ENCODE results near the gene TTLL6.

The TTLL6 gene

GRCh38 chr17:48730240-48730550, 86.8 kb downstream of the TTLL6 start:
- Histone ChIP-seq H3K27me3 (ENCODE audit: insufficient read depth, insufficient read length) (peaks cover 99% of the 10 kb centered on the region), H3K36me3 (ENCODE audit: insufficient read depth, insufficient read length, low read length) (no peaks in the 10 kb centered on the region), H3K4me3 (ENCODE audit: insufficient read length, low read depth) (no peak overlapping the region), H3K9ac (ENCODE audit: insufficient read length, low read depth) (no peak overlapping the region), H3K9me3 (ENCODE audit: insufficient read depth, low read length) (no peaks in the 10 kb centered on the region), H3K4me1 (ENCODE audit: insufficient read depth, insufficient read length) (peaks cover 8% of the 10 kb centered on the region)
- no peak for DNase-seq (ENCODE audit: low read depth, low spot score)
- no peak for TF ChIP-seq SUZ12 (IDR thresholded peaks at IDR 0.05; ENCODE audit: extremely low read depth, insufficient read depth, insufficient read length)
- no peak for TF ChIP-seq YY1 (IDR thresholded peaks at IDR 0.05; ENCODE audit: insufficient read depth, insufficient read length)
- TF ChIP-seq ZNF274 (IDR thresholded peaks at IDR 0.05; ENCODE audit: low read depth, low read length), result no peak

DNA sequence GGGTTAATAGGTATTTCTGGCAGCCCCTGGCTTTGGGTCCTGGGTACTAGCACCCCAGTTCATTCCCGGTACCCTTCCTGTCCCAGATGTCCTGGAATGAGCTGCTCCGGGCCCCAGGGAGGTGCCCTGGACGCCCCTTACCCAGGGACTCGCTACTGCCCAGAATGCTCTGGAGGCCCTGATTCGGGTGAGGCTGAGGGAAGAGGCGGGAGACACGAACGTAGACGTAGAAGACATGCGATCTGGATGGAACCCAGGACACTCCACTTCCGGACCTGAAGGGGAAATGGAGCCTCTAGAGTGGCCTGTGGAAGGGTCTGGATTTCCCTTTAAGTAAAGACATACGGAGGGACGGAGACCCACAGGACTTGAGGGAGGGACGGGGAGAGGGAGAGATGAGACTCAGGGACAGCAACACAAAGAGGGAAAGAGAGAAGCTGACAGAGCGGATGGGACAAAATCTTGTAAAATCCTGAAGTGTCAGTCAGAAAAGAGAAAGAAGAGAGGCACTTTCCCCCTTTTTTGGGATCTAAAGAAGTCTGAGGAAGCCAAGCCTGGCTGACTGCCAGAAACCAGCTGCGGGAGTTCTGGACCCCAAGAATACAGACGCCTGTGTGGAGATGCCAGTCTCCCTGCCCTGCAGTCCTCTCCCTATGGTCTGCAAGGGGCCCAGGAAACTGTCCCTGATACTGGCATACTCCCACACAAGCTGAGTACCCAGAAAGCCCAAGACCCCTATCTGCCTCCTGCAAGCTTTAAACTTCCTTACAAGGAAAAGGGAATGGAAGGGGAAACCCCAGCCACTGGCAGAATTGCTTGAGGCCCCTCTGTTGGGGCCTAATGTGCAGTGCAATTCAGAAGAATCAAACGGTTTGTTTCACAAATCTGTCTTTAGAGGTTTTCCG, 87.4 kb downstream of the TTLL6 start:
- H3K36me3 ChIP-seq (ENCODE audit: insufficient read depth, insufficient read length, low read length), result no peaks in the 10 kb centered on the region
- H3K9ac ChIP-seq (ENCODE audit: insufficient read length, low read depth), result peak overlapping the region; percentile 59
- peaks cover 8% of the 10 kb centered on the region for H3K4me1 ChIP-seq (ENCODE audit: insufficient read depth, insufficient read length)
- no peak for DNase-seq (ENCODE audit: low read depth, low spot score)
- H3K9me3 ChIP-seq (ENCODE audit: insufficient read depth, low read length), result no peaks in the 10 kb centered on the region
- peak overlapping the region; percentile 41 for H3K4me3 ChIP-seq (ENCODE audit: insufficient read length, low read depth)
- no peak for TF ChIP-seq ZNF274 (IDR thresholded peaks at IDR 0.05; ENCODE audit: low read depth, low read length)
- TF ChIP-seq SUZ12 (IDR thresholded peaks at IDR 0.05; ENCODE audit: extremely low read depth, insufficient read depth, insufficient read length), result no peak
- TF ChIP-seq YY1 (IDR thresholded peaks at IDR 0.05; ENCODE audit: insufficient read depth, insufficient read length), result no peak
- H3K27me3 ChIP-seq (ENCODE audit: insufficient read depth, insufficient read length), result peaks cover 99% of the 10 kb centered on the region

GRCh38 chr17:48728232-48729231, 88.5 kb downstream of the TTLL6 start, which contains the start of gene HOXB13:
Gene HOXB13 (minus strand): TSS chr17:48728750. CDS start chr17:48728593, 157 bp downstream.
- no peak for DNase-seq (ENCODE audit: low read depth, low spot score)

GRCh38 chr17:48727415-48728175, 89.4 kb downstream of the TTLL6 start:
- TF ChIP-seq YY1 (IDR thresholded peaks at IDR 0.05; ENCODE audit: insufficient read depth, insufficient read length) (no peak), SUZ12 (IDR thresholded peaks at IDR 0.05; ENCODE audit: extremely low read depth, insufficient read depth, insufficient read length) (no peak), ZNF274 (IDR thresholded peaks at IDR 0.05; ENCODE audit: low read depth, low read length) (no peak)
- no peak overlapping the region for H3K4me3 ChIP-seq (ENCODE audit: insufficient read length, low read depth)
- no peaks in the 10 kb centered on the region for H3K9me3 ChIP-seq (ENCODE audit: insufficient read depth, low read length)
- H3K36me3 ChIP-seq (ENCODE audit: insufficient read depth, insufficient read length, low read length), result no peaks in the 10 kb centered on the region
- no peak overlapping the region for H3K9ac ChIP-seq (ENCODE audit: insufficient read length, low read depth)
- H3K27me3 ChIP-seq (ENCODE audit: insufficient read depth, insufficient read length), result peaks cover 99% of the 10 kb centered on the region
- H3K4me1 ChIP-seq (ENCODE audit: insufficient read depth, insufficient read length), result peaks cover under 1% of the 10 kb centered on the region
- DNase-seq (ENCODE audit: low read depth, low spot score), result no peak

More at GRCh38 chr17:48728232-48729231, 88.5 kb downstream of the TTLL6 start, which contains the start of gene HOXB13:
- TF ChIP-seq ZNF274 (IDR thresholded peaks at IDR 0.05; ENCODE audit: low read depth, low read length), result no peak
- Histone ChIP-seq H3K4me3 (ENCODE audit: insufficient read length, low read depth) (peak within 1 kb of the TSS; percentile 41), H3K4me1 (ENCODE audit: insufficient read depth, insufficient read length) (peaks cover 3% of the 10 kb centered on the region), H3K27me3 (ENCODE audit: insufficient read depth, insufficient read length) (peaks cover 99% of the 10 kb centered on the region), H3K9me3 (ENCODE audit: insufficient read depth, low read length) (no peaks in the 10 kb centered on the region), H3K36me3 (ENCODE audit: insufficient read depth, insufficient read length, low read length) (no peaks in the 10 kb centered on the region), H3K9ac (ENCODE audit: insufficient read length, low read depth) (peak within 1 kb of the TSS; percentile 70)

GRCh38 chr17:48726916-48727286, 90.1 kb downstream of the TTLL6 start:
- Histone ChIP-seq H3K4me1 (ENCODE audit: insufficient read depth, insufficient read length) (peaks cover 3% of the 10 kb centered on the region), H3K4me3 (ENCODE audit: insufficient read length, low read depth) (no peak overlapping the region), H3K27me3 (ENCODE audit: insufficient read depth, insufficient read length) (peaks cover 99% of the 10 kb centered on the region), H3K9me3 (ENCODE audit: insufficient read depth, low read length) (no peaks in the 10 kb centered on the region), H3K9ac (ENCODE audit: insufficient read length, low read depth) (no peak overlapping the region), H3K36me3 (ENCODE audit: insufficient read depth, insufficient read length, low read length) (no peaks in the 10 kb centered on the region)
- no peak for DNase-seq (ENCODE audit: low read depth, low spot score)
- no peak for TF ChIP-seq YY1 (IDR thresholded peaks at IDR 0.05; ENCODE audit: insufficient read depth, insufficient read length)
- TF ChIP-seq ZNF274 (IDR thresholded peaks at IDR 0.05; ENCODE audit: low read depth, low read length), result no peak
- no peak for TF ChIP-seq SUZ12 (IDR thresholded peaks at IDR 0.05; ENCODE audit: extremely low read depth, insufficient read depth, insufficient read length)

DNA sequence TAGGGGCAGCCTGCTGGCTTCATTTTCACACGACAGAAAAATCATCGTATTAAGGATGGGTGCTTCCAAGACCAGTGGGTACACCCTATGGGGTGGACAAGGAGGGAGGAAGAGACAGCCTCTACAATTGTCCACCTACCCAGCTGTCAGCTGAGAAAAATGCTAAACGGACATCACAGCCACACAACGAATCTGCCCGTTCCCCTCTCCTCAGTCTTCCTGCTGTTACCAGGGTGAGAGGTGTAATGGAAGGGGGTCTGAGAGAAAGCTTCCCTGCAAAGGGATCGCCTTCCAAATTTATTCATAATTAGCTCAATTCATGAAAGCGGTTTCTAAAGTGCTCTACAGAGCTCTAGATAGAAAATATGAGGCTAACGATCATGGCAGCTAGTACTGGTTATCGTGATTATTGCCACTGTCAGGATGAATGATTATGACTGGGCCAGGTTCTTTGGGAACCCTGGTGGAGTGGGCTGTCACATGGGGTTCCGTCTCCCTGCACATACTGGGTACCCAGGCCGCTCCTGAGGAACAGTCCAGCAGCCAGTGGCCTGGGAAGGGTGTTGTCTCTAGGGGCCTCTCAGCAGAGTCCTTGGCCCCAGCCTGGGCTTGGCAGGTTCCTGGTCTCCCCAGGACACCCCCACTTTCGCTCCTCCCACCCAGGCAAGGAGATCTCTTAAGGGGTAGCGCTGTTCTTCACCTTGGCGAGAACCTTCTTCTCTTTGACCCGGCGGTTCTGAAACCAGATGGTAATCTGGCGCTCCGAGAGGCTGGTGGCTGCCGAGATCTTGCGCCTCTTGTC, 90.7 kb downstream of the TTLL6 start:
- H3K4me3 ChIP-seq (ENCODE audit: insufficient read length, low read depth), result no peak overlapping the region
- peaks cover 3% of the 10 kb centered on the region for H3K4me1 ChIP-seq (ENCODE audit: insufficient read depth, insufficient read length)
- TF ChIP-seq SUZ12 (IDR thresholded peaks at IDR 0.05; ENCODE audit: extremely low read depth, insufficient read depth, insufficient read length) (no peak), ZNF274 (IDR thresholded peaks at IDR 0.05; ENCODE audit: low read depth, low read length) (no peak)
- H3K9ac ChIP-seq (ENCODE audit: insufficient read length, low read depth), result no peak overlapping the region
- no peak for DNase-seq (ENCODE audit: low read depth, low spot score)
- H3K27me3 ChIP-seq (ENCODE audit: insufficient read depth, insufficient read length), result peaks cover 99% of the 10 kb centered on the region
- no peaks in the 10 kb centered on the region for H3K9me3 ChIP-seq (ENCODE audit: insufficient read depth, low read length)
- no peaks in the 10 kb centered on the region for H3K36me3 ChIP-seq (ENCODE audit: insufficient read depth, insufficient read length, low read length)
